HG03457 (cell line): ENCODE results near the gene PRAMEF10.
"Not testable (repeated sequence)": the region's sequence is repeated elsewhere in the genome, so short reads cannot be mapped to it uniquely, and the experiment has no call there.

Source experiments
- ATAC-seq: cut with Tn5 transposase; IDR thresholded peaks from one replicate; pipeline ENCODE4 v1.9.1; 2021; ENCODE audit warnings: moderate number of reproducible peaks; ENCODE audit not compliant: unreplicated experiment

PRAMEF10 gene

GRCh38 chr1:12898170-12898569 is at the start of gene PRAMEF10:
Gene PRAMEF10 (minus strand): TSS chr1:12898270. CDS start chr1:12895847, 2,423 bp downstream.
- ATAC-seq, result not testable (repeated sequence)

- not testable (repeated sequence) for ATAC-seq
Observed at GRCh38 chr1:12947480-12947879, 49.4 kb upstream of the PRAMEF10 start, which contains the start of gene PRAMEF6. Gene PRAMEF6 (minus strand): TSS chr1:12947580. CDS start chr1:12942518, 5,062 bp downstream.

DNA sequence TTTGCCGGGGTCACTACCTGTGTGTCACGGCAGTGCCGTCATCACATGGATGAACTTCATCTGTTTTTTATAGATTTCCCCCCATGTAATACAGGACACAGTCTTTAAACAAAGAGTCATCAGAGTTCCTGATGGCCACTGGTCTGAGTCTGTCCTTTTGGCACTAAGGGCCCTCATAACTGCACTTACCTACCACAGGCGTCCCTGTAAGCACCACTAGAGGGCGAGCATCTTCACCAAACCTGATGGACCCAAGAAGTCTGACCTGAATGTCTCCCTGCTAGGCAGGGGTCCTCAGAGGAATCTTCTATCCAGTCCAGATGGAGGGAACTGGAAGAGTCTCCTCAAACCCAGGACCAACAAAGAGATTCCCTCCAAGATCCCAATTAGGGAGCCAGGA is 26.3 kb upstream of the PRAMEF10 start:
- ATAC-seq, result not testable (repeated sequence)

DNA sequence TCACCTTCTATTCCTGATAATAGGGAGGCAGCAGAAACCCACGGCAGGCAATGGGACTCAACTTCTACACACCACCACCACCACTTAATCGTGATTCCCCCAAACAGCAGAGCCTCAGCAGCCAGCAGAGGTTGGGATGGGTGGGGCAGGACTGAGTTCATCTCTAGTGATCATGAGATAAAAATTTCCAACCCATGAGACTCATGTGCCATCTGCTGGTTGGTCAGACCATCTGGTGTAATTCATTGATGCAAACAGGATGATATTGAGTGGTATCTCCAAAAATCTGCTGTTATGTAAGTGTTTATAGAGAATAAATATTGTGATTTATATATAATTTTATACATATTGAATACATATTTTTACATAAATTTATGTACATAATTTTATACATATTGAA is 23.7 kb upstream of the PRAMEF10 start:
- not testable (repeated sequence) for ATAC-seq

GRCh38 chr1:12916310-12916709 is 18.2 kb upstream of the PRAMEF10 start, which contains the start of gene PRAMEF7:
Gene PRAMEF7 (plus strand): TSS chr1:12916610. CDS start chr1:12917693, 1,083 bp downstream.
- not testable (repeated sequence) for ATAC-seq

DNA sequence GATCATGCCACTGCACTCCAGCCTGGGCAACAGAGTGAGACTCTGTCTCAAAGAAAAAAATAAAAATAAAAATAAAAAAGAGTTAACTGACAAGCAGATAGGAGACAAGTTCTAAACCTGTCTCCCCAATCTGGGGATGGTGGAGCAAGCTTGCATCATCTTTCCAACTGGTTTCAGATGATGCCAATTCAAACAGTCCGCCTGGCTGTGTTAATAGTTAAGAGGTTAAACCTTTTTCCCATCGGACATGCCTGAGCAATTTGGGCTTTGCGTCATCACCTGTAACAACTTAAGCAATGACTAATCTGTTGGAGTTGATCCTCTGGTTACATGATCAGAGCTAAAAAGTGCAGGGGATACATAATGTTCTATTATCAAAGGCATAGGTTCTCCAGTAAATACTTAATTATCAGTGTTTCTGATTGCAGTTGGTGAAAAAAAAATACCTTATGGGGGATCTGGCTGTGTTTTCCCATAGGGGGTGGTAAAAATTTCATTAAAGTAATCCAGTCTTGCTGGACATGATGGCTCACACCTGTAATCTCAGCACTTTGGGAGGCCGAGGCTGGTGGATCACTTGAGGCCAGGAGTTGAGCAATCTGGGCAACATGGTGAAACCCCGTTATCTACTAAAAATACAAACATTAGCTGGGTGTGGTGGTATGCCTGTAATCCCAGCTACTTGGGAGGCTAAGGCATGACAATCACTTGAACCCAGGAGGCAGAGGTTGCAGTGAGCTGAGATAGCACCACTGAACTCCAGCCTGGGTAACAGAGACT is 5.9 kb upstream of the PRAMEF10 start:
- ATAC-seq, result not testable (repeated sequence)

GRCh38 chr1:12899186-12899585 is 1.1 kb upstream of the PRAMEF10 start:
- not testable (repeated sequence) for ATAC-seq

DNA sequence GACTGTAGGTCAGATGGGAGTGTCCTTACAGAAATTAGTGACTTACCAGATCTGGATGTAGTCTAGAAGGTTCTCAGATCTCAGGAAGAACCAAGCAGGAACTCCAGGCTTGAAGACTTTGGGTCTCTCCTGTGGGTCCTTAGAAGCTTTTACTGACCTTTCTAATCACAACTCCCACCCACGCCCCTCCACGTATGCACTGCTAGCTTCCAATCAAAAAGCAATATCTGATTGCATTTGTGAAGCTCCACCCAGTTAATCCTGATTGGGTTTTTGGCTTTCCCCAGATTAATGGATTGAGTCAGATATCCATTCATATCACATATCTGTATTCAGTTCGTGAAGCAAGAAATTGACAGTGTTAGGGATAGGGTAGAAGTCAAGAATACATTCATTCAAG is 12.0 kb downstream of the PRAMEF10 start, which contains the start of gene PRAMEF4:
TSS of gene PRAMEF4 (minus strand) at position 101 of the 400 bp plus-strand sequence. CDS start 2,807 bp downstream, outside the sequence.
- not testable (repeated sequence) for ATAC-seq

GRCh38 chr1:12878453-12878852 is 19.6 kb downstream of the PRAMEF10 start:
- not testable (repeated sequence) for ATAC-seq

GRCh38 chr1:12863131-12863880 is 34.8 kb downstream of the PRAMEF10 start:
- ATAC-seq, result not testable (repeated sequence)

GRCh38 chr1:12856786-12857185 is 41.3 kb downstream of the PRAMEF10 start, which contains the start of gene PRAMEF2:
Gene PRAMEF2 (plus strand): TSS chr1:12857086. CDS start chr1:12859010, 1,924 bp downstream.
- not testable (repeated sequence) for ATAC-seq

DNA sequence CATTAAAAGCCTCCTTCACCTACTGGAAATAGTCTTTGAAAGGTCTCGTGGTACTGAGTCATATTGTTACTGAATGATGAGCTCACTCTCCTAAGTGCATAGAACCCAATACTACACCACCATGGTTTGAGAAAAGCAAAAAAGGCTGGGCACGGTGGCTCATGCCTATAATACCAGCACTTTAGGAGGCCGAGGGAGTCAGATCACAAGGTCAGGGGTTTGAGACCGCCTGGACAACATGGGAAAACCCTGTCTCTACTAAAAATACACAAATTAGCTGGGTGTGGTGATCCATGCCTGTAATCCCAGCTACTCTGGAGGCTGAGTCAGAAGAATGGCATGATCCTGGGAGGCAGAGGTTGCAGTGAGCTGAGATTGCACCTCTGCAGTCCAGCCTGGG is 46.3 kb downstream of the PRAMEF10 start:
- ATAC-seq, result no peak

DNA sequence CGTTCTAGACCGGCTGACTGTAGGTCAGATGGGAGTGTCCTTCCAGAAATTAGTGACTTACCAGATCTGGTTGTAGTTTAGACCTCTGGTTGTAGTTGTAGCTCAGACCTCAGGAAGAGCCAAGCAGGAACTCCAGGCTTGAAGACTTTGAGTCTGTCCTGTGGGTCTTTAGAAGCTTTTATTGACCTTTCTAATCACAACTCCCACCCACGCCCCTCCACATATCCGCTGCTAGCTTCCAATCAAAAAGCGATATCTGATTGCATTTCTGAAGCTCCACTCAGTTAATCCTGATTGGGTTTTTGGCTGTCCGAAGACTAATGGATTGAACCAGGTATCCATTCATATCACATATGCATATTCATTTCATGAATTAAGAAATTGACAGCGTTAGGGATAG is 49.5 kb downstream of the PRAMEF10 start, which contains the start of gene HNRNPCL1:
TSS of gene HNRNPCL1 (minus strand) at position 101 of the 400 bp plus-strand sequence. CDS start 431 bp downstream, outside the sequence.
- ATAC-seq, result not testable (repeated sequence)
